ENCODE measurements around the gene HCN4.

- no peak for TF ChIP-seq CTCF (IDR thresholded peaks at IDR 0.05)
- no peak for TF ChIP-seq ZFX (IDR thresholded peaks at IDR 0.05; ENCODE audit: borderline replicate concordance)
These were observed 48.1 kb downstream of the HCN4 start for GRCh38 chr15:73320619-73321180.
